Panc1 (cell line): ENCODE results near the gene GPD2.

Experiments used
- POLR2AphosphoS5 ChIP-seq: IDR thresholded peaks from 2 replicates; pipeline ENCODE4 v1.6.1; 2012; ENCODE audit warnings: mild to moderate bottlenecking, low read depth, low read length, moderate library complexity
- REST ChIP-seq, 2 experiments: IDR thresholded peaks; 2 replicates each; pipeline ENCODE4 v1.6.1; 2011 to 2012; ENCODE audit warnings: low read depth in 2 of 2, control low read depth in 1 of 2, low read length in 1 of 2, mild to moderate bottlenecking in 1 of 2, moderate library complexity in 1 of 2; ENCODE audit not compliant: insufficient read depth in 1 of 2
- SIN3A ChIP-seq: IDR thresholded peaks from 2 replicates; pipeline ENCODE4 v1.6.1; 2012; ENCODE audit warnings: low read depth, mild to moderate bottlenecking, low read length, moderate library complexity, borderline replicate concordance; ENCODE audit not compliant: insufficient read depth
- TF ChIP-seq, protein P1 (sequence below): fragments of 450-650 bp; IDR thresholded peaks from 2 replicates; pipeline ENCODE4 v1.5.1; 2017; ENCODE audit warnings: mild to moderate bottlenecking

- TF ChIP-seq, protein P1, sequence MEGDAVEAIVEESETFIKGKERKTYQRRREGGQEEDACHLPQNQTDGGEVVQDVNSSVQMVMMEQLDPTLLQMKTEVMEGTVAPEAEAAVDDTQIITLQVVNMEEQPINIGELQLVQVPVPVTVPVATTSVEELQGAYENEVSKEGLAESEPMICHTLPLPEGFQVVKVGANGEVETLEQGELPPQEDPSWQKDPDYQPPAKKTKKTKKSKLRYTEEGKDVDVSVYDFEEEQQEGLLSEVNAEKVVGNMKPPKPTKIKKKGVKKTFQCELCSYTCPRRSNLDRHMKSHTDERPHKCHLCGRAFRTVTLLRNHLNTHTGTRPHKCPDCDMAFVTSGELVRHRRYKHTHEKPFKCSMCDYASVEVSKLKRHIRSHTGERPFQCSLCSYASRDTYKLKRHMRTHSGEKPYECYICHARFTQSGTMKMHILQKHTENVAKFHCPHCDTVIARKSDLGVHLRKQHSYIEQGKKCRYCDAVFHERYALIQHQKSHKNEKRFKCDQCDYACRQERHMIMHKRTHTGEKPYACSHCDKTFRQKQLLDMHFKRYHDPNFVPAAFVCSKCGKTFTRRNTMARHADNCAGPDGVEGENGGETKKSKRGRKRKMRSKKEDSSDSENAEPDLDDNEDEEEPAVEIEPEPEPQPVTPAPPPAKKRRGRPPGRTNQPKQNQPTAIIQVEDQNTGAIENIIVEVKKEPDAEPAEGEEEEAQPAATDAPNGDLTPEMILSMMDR, result no peak
- TF ChIP-seq SIN3A, result no peak
- no peak for TF ChIP-seq REST (IDR thresholded peaks at IDR 0.05; ENCODE audit: insufficient read depth in 1 of 2, low read depth in 2 of 2, low read length in 1 of 2)
- no peak for TF ChIP-seq POLR2AphosphoS5
Observed at GRCh38 chr2:156430236-156430979, 5.8 kb upstream of the GPD2 start.
